Fibroblast of lung (primary cell): Measurements from ENCODE around the gene DNAJA3.

ENCODE experiments used
- EZH2 ChIP-seq: IDR thresholded peaks from 2 replicates; pipeline ENCODE4 v1.5.1; 2012; ENCODE audit warnings: low read length, control low read depth, mild to moderate bottlenecking; ENCODE audit errors: missing control alignments
- TF ChIP-seq, protein P1 (sequence below), 2 donors: IDR thresholded peaks in 1 of 2; conservative IDR thresholded peaks in 1 of 2; 1 replicate in 1 of 2; 2 replicates in 1 of 2; pipeline ENCODE4 v1.5.1; 2011 to 2012; ENCODE audit warnings: low read length in 2 of 2, control low read depth in 1 of 2, inconsistent platforms in 1 of 2, low read depth in 1 of 2, mild to moderate bottlenecking in 1 of 2

DNA sequence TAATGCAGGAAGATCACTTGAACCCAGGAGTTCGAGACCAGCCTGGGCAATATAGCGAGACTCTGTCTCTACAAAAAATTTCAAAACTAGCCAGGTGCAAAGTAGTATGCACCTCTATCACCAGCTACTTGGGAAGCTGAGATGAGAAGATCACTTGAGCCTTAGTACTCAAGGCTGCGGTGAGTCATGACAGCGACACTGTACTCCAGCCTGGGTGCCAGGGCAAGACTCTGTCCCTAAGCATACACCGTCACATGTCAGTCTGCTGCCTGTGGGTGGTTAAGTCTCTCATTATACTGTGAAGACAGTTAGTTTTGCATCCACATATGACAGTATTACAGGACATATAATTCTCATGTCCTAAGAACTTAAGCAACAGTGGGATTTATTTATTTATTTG, 27.0 kb downstream of the DNAJA3 start:
- TF ChIP-seq EZH2, result no peak
- TF ChIP-seq, protein P1, sequence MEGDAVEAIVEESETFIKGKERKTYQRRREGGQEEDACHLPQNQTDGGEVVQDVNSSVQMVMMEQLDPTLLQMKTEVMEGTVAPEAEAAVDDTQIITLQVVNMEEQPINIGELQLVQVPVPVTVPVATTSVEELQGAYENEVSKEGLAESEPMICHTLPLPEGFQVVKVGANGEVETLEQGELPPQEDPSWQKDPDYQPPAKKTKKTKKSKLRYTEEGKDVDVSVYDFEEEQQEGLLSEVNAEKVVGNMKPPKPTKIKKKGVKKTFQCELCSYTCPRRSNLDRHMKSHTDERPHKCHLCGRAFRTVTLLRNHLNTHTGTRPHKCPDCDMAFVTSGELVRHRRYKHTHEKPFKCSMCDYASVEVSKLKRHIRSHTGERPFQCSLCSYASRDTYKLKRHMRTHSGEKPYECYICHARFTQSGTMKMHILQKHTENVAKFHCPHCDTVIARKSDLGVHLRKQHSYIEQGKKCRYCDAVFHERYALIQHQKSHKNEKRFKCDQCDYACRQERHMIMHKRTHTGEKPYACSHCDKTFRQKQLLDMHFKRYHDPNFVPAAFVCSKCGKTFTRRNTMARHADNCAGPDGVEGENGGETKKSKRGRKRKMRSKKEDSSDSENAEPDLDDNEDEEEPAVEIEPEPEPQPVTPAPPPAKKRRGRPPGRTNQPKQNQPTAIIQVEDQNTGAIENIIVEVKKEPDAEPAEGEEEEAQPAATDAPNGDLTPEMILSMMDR (conservative IDR thresholded peaks at IDR 0.05 in 1 of 2, IDR thresholded peaks at IDR 0.05 in 1 of 2; ENCODE audit: low read depth in 1 of 2, low read length in 2 of 2), result no peak
